ENCODE measurements around the gene PRPF6. TPM values are rescaled to one million over a fixed set of nuclear protein-coding genes. Genes with fewer than 3 reads are reported as not detected.

The PRPF6 gene
- total and polyA plus RNA-seq, 2 of the 13 experiments (the other 11 are each of a cell fraction or from before 2014, with no cell fraction given) = 63.7 to 101 TPM

- in situ Hi-C loops (cut with HindIII; ENCODE audit: extremely low pct_ligation_motif_present, low pct_unique_long_range_greater_than_20kb) = no loop called here
- Histone ChIP-seq H3K9me3 (ENCODE audit: low read length) (no peaks in the 10 kb centered on the region), H3K27ac (ENCODE audit: extremely low read length, insufficient read depth, low read length) (peak overlapping the region; percentile 82), H3K36me3 (replicated peaks in 1 of 2; ENCODE audit: control insufficient read depth in 1 of 2, insufficient read depth in 2 of 2, low read length in 2 of 2) (peaks cover 23 to 32% of the 10 kb centered on the region in 2 experiments), H2AFZ (ENCODE audit: low read length) (no peak overlapping the region), H3K27me3 (ENCODE audit: control insufficient read depth in 1 of 2, insufficient read depth in 2 of 2, low read length in 2 of 2) (no peaks in the 10 kb centered on the region), H4K20me1 (ENCODE audit: insufficient read depth, low read length) (no peaks in the 10 kb centered on the region), H3K4me3 (replicated peaks in 1 of 3; ENCODE audit: insufficient read depth in 1 of 3, low read depth in 2 of 3, low read length in 3 of 3) (peak overlapping the region; percentile 57 to 84 (median 71); a peak in 5 of 6 replicates), H3K9ac (ENCODE audit: insufficient read depth, low read depth, low read length) (peak overlapping the region; percentile 82), H3K4me1 (ENCODE audit: insufficient read depth, low read length) (peaks cover 50% of the 10 kb centered on the region), H3K79me2 (ENCODE audit: insufficient read depth, low read length) (peaks cover 18% of the 10 kb centered on the region), H3K4me2 (ENCODE audit: low read depth, low read length) (peak overlapping the region; percentile 92)
- POLR2A ChIA-PET = interaction anchor here (0.7 to 10.1 kb wide), 20 partner anchors 9 to 408 kb away, joined by 3 to 252 read pairs (median 3); partner anchors contain the start of genes GMEB2, OPRL1, PCMTD2 and PRPF6
- BruUV-seq (replicated peaks) = TSS peak; percentile 62
- DNase-seq (ENCODE audit: low spot score) (no peak), FAIRE-seq (no peak), ATAC-seq (no peak)
- 86% methylated on average over 13 of the region's 17 CpGs for WGBS (ENCODE audit: low lambda C conversion rate)
- CTCF ChIA-PET (ENCODE audit: low intra/inter-chr PET ratio, low total read pairs) = no interaction called here
- intact Hi-C loops (cut with micrococcal nuclease; ENCODE audit: unreplicated experiment) = no loop called here
- TF ChIP-seq ZNF180 (CRISPR knock-in tag; IDR thresholded peaks at IDR 0.05; ENCODE audit: borderline replicate concordance, low read depth) = no peak
- 0 out of 2 replicates have a peak, but pooled peaks have one; percentile 9 for TF ChIP-seq ZBTB39 (CRISPR knock-in tag; IDR thresholded peaks at IDR 0.05)
- TF ChIP-seq ZNF605 (CRISPR knock-in tag; IDR thresholded peaks at IDR 0.05) = peak; percentile 2; the same call in 1 of the 2 replicates
- TF ChIP-seq NFAT5 (CRISPR knock-in tag; IDR thresholded peaks at IDR 0.05) = no peak
- no peak for TF ChIP-seq GPN1 (CRISPR knock-in tag; IDR thresholded peaks at IDR 0.05; ENCODE audit: borderline replicate concordance)
- peak; percentile 9; the same call in 1 of the 2 replicates for TF ChIP-seq ZNF768 (CRISPR knock-in tag; IDR thresholded peaks at IDR 0.05)
- no peak for TF ChIP-seq ZNF383 (CRISPR knock-in tag; IDR thresholded peaks at IDR 0.05; ENCODE audit: borderline replicate concordance)
- 0 out of 2 replicates have a peak, but pooled peaks have one; percentile 19 for TF ChIP-seq SMAD9 (CRISPR knock-in tag; IDR thresholded peaks at IDR 0.05)
- TF ChIP-seq STAT5B (CRISPR knock-in tag; IDR thresholded peaks at IDR 0.05) = 0 out of 2 replicates have a peak, but pooled peaks have one; percentile 11
- 0 out of 2 replicates have a peak, but pooled peaks have one; percentile 37 for TF ChIP-seq HBP1 (CRISPR knock-in tag; IDR thresholded peaks at IDR 0.05; ENCODE audit: low read depth)
- no peak for TF ChIP-seq MEF2D (CRISPR knock-in tag; IDR thresholded peaks at IDR 0.05)
- no peak for TF ChIP-seq PPARG (CRISPR knock-in tag; conservative IDR thresholded peaks at IDR 0.05)
- TF ChIP-seq SIX4 (CRISPR knock-in tag; IDR thresholded peaks at IDR 0.05) = no peak
- TF ChIP-seq NFKBIZ (CRISPR knock-in tag; IDR thresholded peaks at IDR 0.05) = no peak
- no peak for TF ChIP-seq ZNF773 (CRISPR knock-in tag; IDR thresholded peaks at IDR 0.05; ENCODE audit: borderline replicate concordance)
Measured at GRCh38 chr20:64035066-64035932, 54.4 kb downstream of the PRPF6 start.

All from HepG2 (cell line).